ENCODE data around the gene STX10.

The STX10 gene

DNA sequence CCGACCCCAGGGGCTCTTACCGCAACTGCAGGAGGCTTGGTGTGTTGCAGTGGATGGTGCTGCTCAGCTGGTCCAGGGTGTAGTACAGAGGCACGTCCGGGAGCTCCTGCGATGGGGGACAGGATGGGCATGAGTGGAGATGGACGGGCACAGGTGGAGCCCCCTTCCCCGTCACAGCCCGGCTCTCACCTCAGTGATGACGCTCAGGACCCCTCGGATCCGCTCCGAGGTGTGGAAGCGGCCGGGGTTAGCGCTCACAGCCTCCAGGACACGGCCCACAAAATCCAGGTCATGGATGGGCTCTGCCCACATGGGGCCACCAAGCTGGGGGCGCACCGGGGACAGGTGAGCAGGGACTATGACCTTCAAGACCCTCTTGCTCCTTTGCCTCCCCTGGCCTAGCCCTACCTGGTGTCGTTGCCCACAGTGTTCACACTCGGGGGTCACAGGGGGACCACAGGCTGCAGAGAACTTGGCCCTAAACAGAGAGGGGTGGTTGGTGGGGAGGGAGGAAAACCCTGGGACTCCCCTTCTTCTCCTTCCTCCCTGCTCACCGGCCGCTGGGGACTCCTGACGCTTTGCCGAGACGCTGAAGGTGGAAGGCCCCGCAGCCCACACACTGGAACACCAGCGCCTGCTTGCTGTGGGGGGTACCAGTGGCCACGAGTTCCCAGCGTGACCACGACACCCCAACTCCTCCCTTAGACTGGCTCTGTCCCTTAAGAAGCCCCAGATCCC, 40.6 kb downstream of the STX10 start:
- Histone ChIP-seq H3K4me3 (ENCODE audit: low read length) (no peak overlapping the region), H3K4me1 (ENCODE audit: control insufficient read depth, low read length) (peaks cover 20% of the 10 kb centered on the region), H3K4me2 (ENCODE audit: low read length) (no peak overlapping the region), H3F3A (ENCODE audit: control insufficient read depth, insufficient read depth) (peaks cover 10% of the 10 kb centered on the region), H4K20me1 (ENCODE audit: control insufficient read depth, insufficient read depth, low read depth, low read length) (no peaks in the 10 kb centered on the region), H3K9me3 (ENCODE audit: control insufficient read depth, insufficient read depth, low read length) (no peaks in the 10 kb centered on the region), H3K27ac (ENCODE audit: low read depth, low read length) (no peak overlapping the region), H3K79me2 (ENCODE audit: control insufficient read depth, low read length) (peaks cover 19% of the 10 kb centered on the region), H3K36me3 (ENCODE audit: control insufficient read depth, low read length) (peaks cover 42% of the 10 kb centered on the region), H3K27me3 (ENCODE audit: control insufficient read depth, low read length) (no peaks in the 10 kb centered on the region), H3K9me2 (replicated peaks; ENCODE audit: control insufficient read depth, low read length) (no peaks in the 10 kb centered on the region)
- TF ChIP-seq, protein P1, sequence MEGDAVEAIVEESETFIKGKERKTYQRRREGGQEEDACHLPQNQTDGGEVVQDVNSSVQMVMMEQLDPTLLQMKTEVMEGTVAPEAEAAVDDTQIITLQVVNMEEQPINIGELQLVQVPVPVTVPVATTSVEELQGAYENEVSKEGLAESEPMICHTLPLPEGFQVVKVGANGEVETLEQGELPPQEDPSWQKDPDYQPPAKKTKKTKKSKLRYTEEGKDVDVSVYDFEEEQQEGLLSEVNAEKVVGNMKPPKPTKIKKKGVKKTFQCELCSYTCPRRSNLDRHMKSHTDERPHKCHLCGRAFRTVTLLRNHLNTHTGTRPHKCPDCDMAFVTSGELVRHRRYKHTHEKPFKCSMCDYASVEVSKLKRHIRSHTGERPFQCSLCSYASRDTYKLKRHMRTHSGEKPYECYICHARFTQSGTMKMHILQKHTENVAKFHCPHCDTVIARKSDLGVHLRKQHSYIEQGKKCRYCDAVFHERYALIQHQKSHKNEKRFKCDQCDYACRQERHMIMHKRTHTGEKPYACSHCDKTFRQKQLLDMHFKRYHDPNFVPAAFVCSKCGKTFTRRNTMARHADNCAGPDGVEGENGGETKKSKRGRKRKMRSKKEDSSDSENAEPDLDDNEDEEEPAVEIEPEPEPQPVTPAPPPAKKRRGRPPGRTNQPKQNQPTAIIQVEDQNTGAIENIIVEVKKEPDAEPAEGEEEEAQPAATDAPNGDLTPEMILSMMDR (IDR thresholded peaks at IDR 0.05; ENCODE audit: low read depth, low read length, poor library complexity, severe bottlenecking): no peak
- no peak for TF ChIP-seq EZH2phosphoT487 (IDR thresholded peaks at IDR 0.05; ENCODE audit: borderline replicate concordance, low read length)

DNA sequence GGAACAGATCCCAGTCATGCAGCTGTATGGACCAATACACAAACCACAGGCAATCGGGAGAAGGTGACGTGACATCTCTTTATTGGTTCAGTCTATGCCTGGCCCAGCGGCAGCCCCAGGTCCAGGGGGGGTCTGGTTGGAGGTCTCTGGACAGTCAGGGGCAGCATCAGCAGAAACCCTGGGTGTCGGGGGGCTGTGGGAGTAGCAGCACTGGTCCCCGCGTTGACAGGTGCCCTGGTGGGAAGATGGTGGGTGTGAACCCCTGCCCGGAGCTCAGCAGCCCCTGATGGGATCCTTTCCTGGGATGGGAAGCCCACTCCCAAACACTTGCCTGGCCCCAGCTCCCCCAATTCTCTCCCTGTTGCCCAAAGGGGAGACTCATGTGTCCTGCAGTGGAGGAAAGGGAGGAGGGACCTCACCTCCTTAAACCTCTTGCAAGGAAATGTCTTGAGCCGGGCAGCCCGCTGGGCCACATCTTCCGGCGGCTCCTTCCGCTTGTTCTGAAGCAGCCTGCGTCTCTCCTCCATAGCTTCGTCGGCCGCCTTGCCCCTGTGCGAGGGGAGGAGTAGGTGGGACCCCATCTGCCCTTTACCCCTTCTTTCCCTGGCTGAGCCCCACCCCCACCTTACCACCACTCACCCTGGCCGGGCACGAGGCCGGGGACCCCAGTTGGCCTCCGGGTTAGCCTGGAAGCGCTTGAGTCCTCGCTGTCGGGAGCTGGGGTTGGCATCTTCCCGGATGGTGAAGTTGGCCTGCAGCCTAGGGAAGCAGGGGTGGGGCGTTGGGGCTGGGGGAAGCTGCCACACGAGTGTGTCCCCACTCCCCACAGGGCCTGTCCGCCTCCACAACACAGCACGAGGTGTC, 45.1 kb downstream of the STX10 start:
- Histone ChIP-seq H3K36me3 (ENCODE audit: control insufficient read depth, low read length) (peaks cover 49% of the 10 kb centered on the region), H3K9me3 (ENCODE audit: control insufficient read depth, insufficient read depth, low read length) (no peaks in the 10 kb centered on the region), H3F3A (ENCODE audit: control insufficient read depth, insufficient read depth) (peaks cover 36% of the 10 kb centered on the region), H3K27me3 (ENCODE audit: control insufficient read depth, low read length) (no peaks in the 10 kb centered on the region), H3K4me2 (ENCODE audit: low read length) (peak overlapping the region; percentile 100), H3K27ac (ENCODE audit: low read depth, low read length) (peak overlapping the region; percentile 99), H3K4me3 (ENCODE audit: low read length) (peak overlapping the region; percentile 88), H3K79me2 (ENCODE audit: control insufficient read depth, low read length) (peaks cover 41% of the 10 kb centered on the region), H4K20me1 (ENCODE audit: control insufficient read depth, insufficient read depth, low read depth, low read length) (no peaks in the 10 kb centered on the region; the same call in 1 of the 2 replicates), H3K9me2 (replicated peaks; ENCODE audit: control insufficient read depth, low read length) (no peaks in the 10 kb centered on the region), H3K4me1 (ENCODE audit: control insufficient read depth, low read length) (peaks cover 51% of the 10 kb centered on the region)
- TF ChIP-seq, protein P1 (IDR thresholded peaks at IDR 0.05; ENCODE audit: low read depth, low read length, poor library complexity, severe bottlenecking): peak; percentile 59
- TF ChIP-seq EZH2phosphoT487 (IDR thresholded peaks at IDR 0.05; ENCODE audit: borderline replicate concordance, low read length): no peak

DNA sequence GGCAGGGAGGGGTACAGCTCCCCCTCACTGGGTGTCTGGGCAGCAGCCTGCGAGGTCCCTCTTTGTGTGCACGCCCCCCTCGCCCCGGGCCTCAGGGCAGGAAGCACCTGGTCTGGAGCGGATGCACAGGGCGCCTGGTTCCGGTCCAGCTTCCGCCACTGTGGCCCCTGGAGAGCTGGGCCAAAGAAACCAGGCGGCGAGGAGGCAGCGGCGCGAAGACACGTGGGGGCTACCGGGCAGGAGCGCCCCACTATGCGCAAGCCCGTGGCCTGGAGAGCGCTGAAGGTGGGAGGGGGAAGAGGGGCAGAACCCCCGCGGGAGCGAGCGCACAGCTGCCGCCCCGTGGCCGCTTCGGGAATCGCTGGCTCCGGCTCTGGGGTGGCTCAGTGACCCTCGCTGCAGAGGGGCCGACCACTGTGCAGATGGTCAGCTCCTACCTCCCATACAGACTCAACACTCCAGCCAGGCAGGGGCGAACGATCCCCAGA, 45.8 kb downstream of the STX10 start:
- H3K4me1 ChIP-seq (ENCODE audit: control insufficient read depth, low read length): peaks cover 58% of the 10 kb centered on the region
- no peaks in the 10 kb centered on the region for H3K27me3 ChIP-seq (ENCODE audit: control insufficient read depth, low read length)
- TF ChIP-seq, protein P1 (IDR thresholded peaks at IDR 0.05; ENCODE audit: low read depth, low read length, poor library complexity, severe bottlenecking): peak; percentile 99
- TF ChIP-seq EZH2phosphoT487 (IDR thresholded peaks at IDR 0.05; ENCODE audit: borderline replicate concordance, low read length): no peak
- H3K9me2 ChIP-seq (replicated peaks; ENCODE audit: control insufficient read depth, low read length): no peaks in the 10 kb centered on the region
- peaks cover 46% of the 10 kb centered on the region for H3K79me2 ChIP-seq (ENCODE audit: control insufficient read depth, low read length)
- H3K27ac ChIP-seq (ENCODE audit: low read depth, low read length): peak overlapping the region; percentile 99
- peaks cover 40% of the 10 kb centered on the region for H3F3A ChIP-seq (ENCODE audit: control insufficient read depth, insufficient read depth)
- H3K4me3 ChIP-seq (ENCODE audit: low read length): peak overlapping the region; percentile 88
- H3K9me3 ChIP-seq (ENCODE audit: control insufficient read depth, insufficient read depth, low read length): no peaks in the 10 kb centered on the region
- peaks cover 49% of the 10 kb centered on the region for H3K36me3 ChIP-seq (ENCODE audit: control insufficient read depth, low read length)
- H4K20me1 ChIP-seq (ENCODE audit: control insufficient read depth, insufficient read depth, low read depth, low read length): no peaks in the 10 kb centered on the region; the same call in 1 of the 2 replicates
- H3K4me2 ChIP-seq (ENCODE audit: low read length): peak overlapping the region; percentile 100

Measured in DOHH2 (cell line).